ENCODE data around the gene NPTX2. TPM values are rescaled to one million over a fixed set of nuclear protein-coding genes. Genes with fewer than 3 reads are reported as not detected.

NPTX2 gene
- total and polyA plus RNA-seq, 2 donors = 0.47 to 1.1 TPM

- 56% methylated on average over 14 of the region's 14 CpGs for WGBS
These were observed 3.3 kb upstream of the NPTX2 start for GRCh38 chr7:98613601-98614425.

DNA sequence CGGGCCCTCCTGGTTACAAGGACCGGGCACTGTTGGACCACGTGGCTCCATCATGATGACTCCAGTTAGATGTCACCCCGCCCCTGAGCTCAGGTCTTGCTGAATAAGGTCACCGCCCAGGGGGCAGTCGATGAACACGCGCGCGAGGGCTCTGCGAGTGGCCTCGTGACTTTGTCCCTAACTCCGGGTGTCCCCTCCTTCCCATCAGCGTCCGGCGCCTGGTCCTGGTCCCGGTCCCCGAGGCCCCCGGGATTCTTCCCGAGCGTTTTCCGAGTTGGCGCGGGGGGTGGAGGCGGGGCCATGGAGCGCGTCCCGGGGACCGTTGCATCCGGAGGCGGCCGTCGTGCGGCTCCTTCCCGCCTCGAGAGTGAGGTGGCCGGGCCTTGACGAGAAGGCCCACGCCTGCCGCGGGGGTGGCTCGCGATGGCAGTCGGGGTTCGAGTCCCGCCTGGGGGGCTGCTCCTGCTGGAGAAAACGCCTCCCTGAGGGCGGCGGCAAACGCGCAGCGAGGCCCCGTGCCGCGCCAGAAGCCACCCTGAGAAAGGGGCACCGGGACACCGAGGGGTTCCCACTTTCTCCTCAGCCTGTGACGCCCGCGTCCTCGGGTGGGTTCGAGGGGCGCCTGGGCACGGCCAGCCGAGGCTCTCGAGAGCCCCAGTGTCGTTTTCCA lies 569 bp upstream of the NPTX2 start:
- no peak for DNase-seq (ENCODE audit: low read depth in 6 of 9, low spot score in 9 of 9)
- H3K9me3 ChIP-seq (ENCODE audit: control insufficient read depth in 2 of 2, insufficient read depth in 1 of 2, low read length in 1 of 2) = peaks cover 3 to 7% of the 10 kb centered on the region in 2 donors

More at GRCh38 chr7:98613601-98614425, 3.3 kb upstream of the NPTX2 start:
- peak in 2 of 9 donors; percentile 10 to 25 for DNase-seq (ENCODE audit: low read depth in 6 of 9, low spot score in 9 of 9)
- H3K9me3 ChIP-seq (ENCODE audit: control insufficient read depth in 2 of 2, insufficient read depth in 1 of 2, low read length in 1 of 2) = peaks cover 3 to 7% of the 10 kb centered on the region in 2 donors
- H3K36me3 ChIP-seq (ENCODE audit: control insufficient read depth in 2 of 2, insufficient read depth in 2 of 2, low read length in 1 of 2) = no peaks in the 10 kb centered on the region
- H3K27me3 ChIP-seq (ENCODE audit: control insufficient read depth in 2 of 2, insufficient read depth in 1 of 2, low read length in 1 of 2) = peaks cover 29 to 32% of the 10 kb centered on the region in 2 donors
- H3K4me1 ChIP-seq (ENCODE audit: control insufficient read depth in 2 of 2, insufficient read depth in 2 of 2, low read length in 2 of 2) = peaks cover 0 to 5% of the 10 kb centered on the region in 2 donors
- no peak overlapping the region for H3K4me3 ChIP-seq (ENCODE audit: low read length in 2 of 2)
- H3K27ac ChIP-seq (ENCODE audit: low read depth in 1 of 2, low read length in 1 of 2) = no peak overlapping the region

DNA sequence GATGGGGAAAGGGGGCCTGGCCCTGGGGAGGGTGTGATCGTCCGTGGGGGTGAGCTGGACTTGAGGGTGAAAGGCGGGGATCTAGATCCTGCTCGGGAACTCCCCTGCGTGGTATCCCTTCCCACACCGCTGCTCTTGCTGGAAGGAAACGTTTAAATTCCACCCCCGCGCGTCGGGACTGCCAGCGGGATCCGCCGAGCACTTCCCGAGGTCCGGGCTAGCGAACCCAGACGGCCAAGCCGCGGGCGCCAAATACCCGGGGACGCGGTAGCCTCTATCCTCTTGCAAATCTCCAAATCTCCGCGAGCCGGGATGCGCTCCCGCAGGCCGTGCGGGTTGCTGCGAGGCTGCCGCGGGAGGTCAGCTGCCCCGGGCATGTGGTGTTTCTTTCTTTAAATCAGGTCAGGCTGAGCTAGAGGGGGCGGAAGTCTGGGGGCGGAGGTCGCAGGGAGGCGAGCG lies 904 bp downstream of the NPTX2 start:
- Histone ChIP-seq H3K4me1 (ENCODE audit: control insufficient read depth in 2 of 2, insufficient read depth in 2 of 2, low read length in 2 of 2) (peaks cover 0 to 5% of the 10 kb centered on the region in 2 donors), H3K36me3 (ENCODE audit: control insufficient read depth in 2 of 2, insufficient read depth in 2 of 2, low read length in 1 of 2) (no peaks in the 10 kb centered on the region), H3K4me3 (ENCODE audit: low read length in 2 of 2) (no peak overlapping the region), H3K9me3 (ENCODE audit: control insufficient read depth in 2 of 2, insufficient read depth in 1 of 2, low read length in 1 of 2) (peaks cover 3 to 7% of the 10 kb centered on the region in 2 donors), H3K27ac (ENCODE audit: low read depth in 1 of 2, low read length in 1 of 2) (no peak overlapping the region), H3K27me3 (ENCODE audit: control insufficient read depth in 2 of 2, insufficient read depth in 1 of 2, low read length in 1 of 2) (peaks cover 35 to 52% of the 10 kb centered on the region in 2 donors)
- no peak for DNase-seq (ENCODE audit: low read depth in 6 of 9, low spot score in 9 of 9)
- WGBS = 4% methylated on average over 40 of the region's 40 CpGs

More for the DNA sequence above, 569 bp upstream of the NPTX2 start:
- Histone ChIP-seq H3K4me3 (ENCODE audit: low read length in 2 of 2) (peak overlapping the region in 1 of 2 donors; percentile 30), H3K4me1 (ENCODE audit: control insufficient read depth in 2 of 2, insufficient read depth in 2 of 2, low read length in 2 of 2) (peaks cover 0 to 5% of the 10 kb centered on the region in 2 donors), H3K27me3 (ENCODE audit: control insufficient read depth in 2 of 2, insufficient read depth in 1 of 2, low read length in 1 of 2) (peaks cover 37 to 48% of the 10 kb centered on the region in 2 donors), H3K27ac (ENCODE audit: low read depth in 1 of 2, low read length in 1 of 2) (no peak overlapping the region), H3K36me3 (ENCODE audit: control insufficient read depth in 2 of 2, insufficient read depth in 2 of 2, low read length in 1 of 2) (no peaks in the 10 kb centered on the region)
- 9% methylated on average over 67 of the region's 67 CpGs for WGBS

DNA sequence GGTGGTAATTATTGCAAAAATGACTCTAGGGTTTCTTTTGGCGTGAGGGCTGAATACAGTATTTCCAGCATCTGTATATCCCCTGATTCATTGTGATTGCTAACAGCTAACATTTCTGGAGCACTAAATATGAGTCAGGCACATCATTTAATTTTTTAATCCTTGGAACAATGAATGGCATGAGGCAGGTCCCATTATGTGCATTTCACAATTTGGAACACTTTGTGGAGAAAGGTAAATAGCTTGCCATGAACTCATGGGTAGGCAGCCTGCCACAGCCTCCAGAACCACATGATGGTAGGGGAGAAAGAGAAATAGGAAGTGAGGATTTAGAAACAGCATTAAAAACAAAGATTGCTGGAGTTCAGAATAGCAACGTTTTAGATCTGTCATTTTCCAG lies 1.7 kb downstream of the NPTX2 start:
- Histone ChIP-seq H3K27ac (ENCODE audit: low read depth in 1 of 2, low read length in 1 of 2) (no peak overlapping the region), H3K4me3 (ENCODE audit: low read length in 2 of 2) (no peak overlapping the region), H3K4me1 (ENCODE audit: control insufficient read depth in 2 of 2, insufficient read depth in 2 of 2, low read length in 2 of 2) (peaks cover 0 to 5% of the 10 kb centered on the region in 2 donors), H3K36me3 (ENCODE audit: control insufficient read depth in 2 of 2, insufficient read depth in 2 of 2, low read length in 1 of 2) (no peaks in the 10 kb centered on the region), H3K9me3 (ENCODE audit: control insufficient read depth in 2 of 2, insufficient read depth in 1 of 2, low read length in 1 of 2) (peaks cover 3 to 7% of the 10 kb centered on the region in 2 donors), H3K27me3 (ENCODE audit: control insufficient read depth in 2 of 2, insufficient read depth in 1 of 2, low read length in 1 of 2) (peaks cover 35 to 52% of the 10 kb centered on the region in 2 donors)
- no peak for DNase-seq (ENCODE audit: low read depth in 6 of 9, low spot score in 9 of 9)
- 11% methylated on average over 2 of the region's 2 CpGs for WGBS

GRCh38 chr7:98619450-98620321 lies 2.6 kb downstream of the NPTX2 start:
- WGBS = 36% methylated on average over 27 of the region's 27 CpGs
- peaks cover 3 to 7% of the 10 kb centered on the region in 2 donors for H3K9me3 ChIP-seq (ENCODE audit: control insufficient read depth in 2 of 2, insufficient read depth in 1 of 2, low read length in 1 of 2)
- DNase-seq (ENCODE audit: low read depth in 6 of 9, low spot score in 9 of 9) = no peak
- no peak overlapping the region for H3K4me3 ChIP-seq (ENCODE audit: low read length in 2 of 2)
- peaks cover 0 to 5% of the 10 kb centered on the region in 2 donors for H3K4me1 ChIP-seq (ENCODE audit: control insufficient read depth in 2 of 2, insufficient read depth in 2 of 2, low read length in 2 of 2)
- no peak overlapping the region for H3K27ac ChIP-seq (ENCODE audit: low read depth in 1 of 2, low read length in 1 of 2)
- H3K36me3 ChIP-seq (ENCODE audit: control insufficient read depth in 2 of 2, insufficient read depth in 2 of 2, low read length in 1 of 2) = no peaks in the 10 kb centered on the region
- H3K27me3 ChIP-seq (ENCODE audit: control insufficient read depth in 2 of 2, insufficient read depth in 1 of 2, low read length in 1 of 2) = peaks cover 35 to 52% of the 10 kb centered on the region in 2 donors

GRCh38 chr7:98621573-98622482 lies 4.7 kb downstream of the NPTX2 start:
- Histone ChIP-seq H3K4me3 (ENCODE audit: low read length in 2 of 2) (no peak overlapping the region), H3K27ac (ENCODE audit: low read depth in 1 of 2, low read length in 1 of 2) (no peak overlapping the region), H3K4me1 (ENCODE audit: control insufficient read depth in 2 of 2, insufficient read depth in 2 of 2, low read length in 2 of 2) (peaks cover 0 to 5% of the 10 kb centered on the region in 2 donors), H3K9me3 (ENCODE audit: control insufficient read depth in 2 of 2, insufficient read depth in 1 of 2, low read length in 1 of 2) (peaks cover under 1 to 4% of the 10 kb centered on the region in 2 donors), H3K36me3 (ENCODE audit: control insufficient read depth in 2 of 2, insufficient read depth in 2 of 2, low read length in 1 of 2) (no peaks in the 10 kb centered on the region), H3K27me3 (ENCODE audit: control insufficient read depth in 2 of 2, insufficient read depth in 1 of 2, low read length in 1 of 2) (peaks cover 24 to 40% of the 10 kb centered on the region in 2 donors)
- 74% methylated on average over 13 of the region's 13 CpGs for WGBS
- no peak for DNase-seq (ENCODE audit: low read depth in 6 of 9, low spot score in 9 of 9)

DNA sequence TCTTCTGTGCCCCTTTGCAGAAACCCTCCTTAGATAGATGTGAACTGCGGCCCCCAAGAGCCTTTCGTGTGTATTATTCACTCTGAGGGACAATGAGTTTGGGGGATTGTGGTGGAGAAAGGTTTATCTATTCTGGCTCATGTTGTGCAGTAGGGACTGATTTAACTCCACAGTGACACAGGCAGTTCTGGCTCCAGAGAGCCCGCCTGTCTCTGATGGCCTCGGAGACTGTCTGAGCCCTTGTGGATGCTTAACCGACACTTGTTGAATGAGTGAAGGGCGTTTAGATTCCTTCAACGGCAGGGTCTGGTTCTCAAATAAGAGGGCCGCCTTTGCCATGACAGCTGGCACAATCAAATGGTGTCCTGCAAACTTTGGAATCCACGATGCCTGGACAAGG lies 5.8 kb downstream of the NPTX2 start:
- Histone ChIP-seq H3K4me3 (ENCODE audit: low read length in 2 of 2) (no peak overlapping the region), H3K9me3 (ENCODE audit: control insufficient read depth in 2 of 2, insufficient read depth in 1 of 2, low read length in 1 of 2) (peaks cover 0 to 3% of the 10 kb centered on the region in 2 donors), H3K36me3 (ENCODE audit: control insufficient read depth in 2 of 2, insufficient read depth in 2 of 2, low read length in 1 of 2) (no peaks in the 10 kb centered on the region), H3K4me1 (ENCODE audit: control insufficient read depth in 2 of 2, insufficient read depth in 2 of 2, low read length in 2 of 2) (no peaks in the 10 kb centered on the region), H3K27me3 (ENCODE audit: control insufficient read depth in 2 of 2, insufficient read depth in 1 of 2, low read length in 1 of 2) (peaks cover 13 to 30% of the 10 kb centered on the region in 2 donors), H3K27ac (ENCODE audit: low read depth in 1 of 2, low read length in 1 of 2) (no peak overlapping the region)
- 95% methylated on average over 9 of the region's 9 CpGs for WGBS
- DNase-seq (ENCODE audit: low read depth in 6 of 9, low spot score in 9 of 9) = no peak

GRCh38 chr7:98624846-98625420 lies 7.8 kb downstream of the NPTX2 start:
- Histone ChIP-seq H3K9me3 (ENCODE audit: control insufficient read depth in 2 of 2, insufficient read depth in 1 of 2, low read length in 1 of 2) (peaks cover 0 to 2% of the 10 kb centered on the region in 2 donors), H3K27ac (ENCODE audit: low read depth in 1 of 2, low read length in 1 of 2) (no peak overlapping the region), H3K36me3 (ENCODE audit: control insufficient read depth in 2 of 2, insufficient read depth in 2 of 2, low read length in 1 of 2) (no peaks in the 10 kb centered on the region), H3K27me3 (ENCODE audit: control insufficient read depth in 2 of 2, insufficient read depth in 1 of 2, low read length in 1 of 2) (peaks cover 3 to 13% of the 10 kb centered on the region in 2 donors), H3K4me1 (ENCODE audit: control insufficient read depth in 2 of 2, insufficient read depth in 2 of 2, low read length in 2 of 2) (no peaks in the 10 kb centered on the region), H3K4me3 (ENCODE audit: low read length in 2 of 2) (no peak overlapping the region)
- no peak for DNase-seq (ENCODE audit: low read depth in 6 of 9, low spot score in 9 of 9)
- WGBS = 96% methylated on average over 28 of the region's 28 CpGs

Measured in thymus (tissue), 11 donors.